GM06990 (cell line): Measurements from ENCODE around the gene CPB2.

Experiments
- DNase-seq: peaks from one replicate; pipeline ENCODE4 v3.0.0-alpha.2; 2011; ENCODE audit not compliant: insufficient read length; ENCODE audit errors: extremely low read depth
- H3K27me3 ChIP-seq: replicated peaks from 2 replicates; pipeline ENCODE4 v1.6.0; 2011; ENCODE audit warnings: low read length; ENCODE audit not compliant: control insufficient read depth, insufficient read depth
- H3K36me3 ChIP-seq: 2 replicates; pipeline ENCODE4 v1.5.1; 2011; ENCODE audit warnings: low read length; ENCODE audit not compliant: control insufficient read depth, insufficient read depth
- H3K4me3 ChIP-seq: replicated peaks from 2 replicates; pipeline ENCODE4 v1.5.1; 2011; ENCODE audit warnings: low read depth, mild to moderate bottlenecking, control low read depth, low read length
- TF ChIP-seq, protein P1 (sequence below): IDR thresholded peaks from 2 replicates; pipeline ENCODE4 v1.5.1; 2011; ENCODE audit warnings: low read length, control low read depth, mild to moderate bottlenecking, inconsistent platforms; ENCODE audit not compliant: insufficient read depth, poor library complexity, severe bottlenecking

The CPB2 gene

DNA sequence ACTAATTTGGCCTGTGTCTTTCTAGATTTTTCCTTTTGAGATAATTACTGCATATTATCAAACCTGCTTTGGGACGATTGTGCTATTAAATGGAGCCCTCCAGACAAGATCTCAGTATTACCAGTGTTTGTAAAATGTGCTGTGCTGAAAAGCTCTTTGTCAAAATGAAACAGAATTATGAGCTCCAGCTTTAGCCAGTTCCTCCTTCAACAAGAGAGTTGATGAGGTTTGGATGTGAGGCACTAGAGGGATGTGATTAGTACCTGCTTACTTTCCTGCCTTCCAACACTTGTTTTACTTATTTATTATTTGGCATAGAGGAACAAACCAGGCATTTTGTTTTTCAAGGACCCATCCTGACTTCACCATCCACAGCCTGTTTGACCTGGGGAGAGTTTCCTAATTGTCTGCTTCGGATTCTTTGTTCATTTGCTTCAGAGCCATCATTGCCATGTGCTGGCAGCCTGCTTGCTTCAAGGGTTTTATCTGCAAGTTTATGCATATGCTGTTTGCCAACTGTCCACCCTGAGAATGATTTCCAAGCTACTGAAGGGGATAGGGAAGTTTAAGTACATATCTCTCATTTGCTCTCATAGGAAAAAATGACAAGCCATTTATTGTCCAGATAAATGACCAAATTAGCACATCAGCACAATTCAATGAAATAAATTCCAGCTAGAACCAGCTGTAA, 32.9 kb upstream of the CPB2 start:
- Histone ChIP-seq H3K36me3 (peaks cover 31% of the 10 kb centered on the region), H3K27me3 (no peaks in the 10 kb centered on the region), H3K4me3 (no peak overlapping the region)
- DNase-seq = no peak
- TF ChIP-seq, protein P1, sequence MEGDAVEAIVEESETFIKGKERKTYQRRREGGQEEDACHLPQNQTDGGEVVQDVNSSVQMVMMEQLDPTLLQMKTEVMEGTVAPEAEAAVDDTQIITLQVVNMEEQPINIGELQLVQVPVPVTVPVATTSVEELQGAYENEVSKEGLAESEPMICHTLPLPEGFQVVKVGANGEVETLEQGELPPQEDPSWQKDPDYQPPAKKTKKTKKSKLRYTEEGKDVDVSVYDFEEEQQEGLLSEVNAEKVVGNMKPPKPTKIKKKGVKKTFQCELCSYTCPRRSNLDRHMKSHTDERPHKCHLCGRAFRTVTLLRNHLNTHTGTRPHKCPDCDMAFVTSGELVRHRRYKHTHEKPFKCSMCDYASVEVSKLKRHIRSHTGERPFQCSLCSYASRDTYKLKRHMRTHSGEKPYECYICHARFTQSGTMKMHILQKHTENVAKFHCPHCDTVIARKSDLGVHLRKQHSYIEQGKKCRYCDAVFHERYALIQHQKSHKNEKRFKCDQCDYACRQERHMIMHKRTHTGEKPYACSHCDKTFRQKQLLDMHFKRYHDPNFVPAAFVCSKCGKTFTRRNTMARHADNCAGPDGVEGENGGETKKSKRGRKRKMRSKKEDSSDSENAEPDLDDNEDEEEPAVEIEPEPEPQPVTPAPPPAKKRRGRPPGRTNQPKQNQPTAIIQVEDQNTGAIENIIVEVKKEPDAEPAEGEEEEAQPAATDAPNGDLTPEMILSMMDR = no peak

GRCh38 chr13:46136688-46137087, 31.9 kb upstream of the CPB2 start:
- TF ChIP-seq, protein P1 = no peak
- Histone ChIP-seq H3K27me3 (no peaks in the 10 kb centered on the region), H3K4me3 (no peak overlapping the region), H3K36me3 (peaks cover 39% of the 10 kb centered on the region)
- DNase-seq = no peak

DNA sequence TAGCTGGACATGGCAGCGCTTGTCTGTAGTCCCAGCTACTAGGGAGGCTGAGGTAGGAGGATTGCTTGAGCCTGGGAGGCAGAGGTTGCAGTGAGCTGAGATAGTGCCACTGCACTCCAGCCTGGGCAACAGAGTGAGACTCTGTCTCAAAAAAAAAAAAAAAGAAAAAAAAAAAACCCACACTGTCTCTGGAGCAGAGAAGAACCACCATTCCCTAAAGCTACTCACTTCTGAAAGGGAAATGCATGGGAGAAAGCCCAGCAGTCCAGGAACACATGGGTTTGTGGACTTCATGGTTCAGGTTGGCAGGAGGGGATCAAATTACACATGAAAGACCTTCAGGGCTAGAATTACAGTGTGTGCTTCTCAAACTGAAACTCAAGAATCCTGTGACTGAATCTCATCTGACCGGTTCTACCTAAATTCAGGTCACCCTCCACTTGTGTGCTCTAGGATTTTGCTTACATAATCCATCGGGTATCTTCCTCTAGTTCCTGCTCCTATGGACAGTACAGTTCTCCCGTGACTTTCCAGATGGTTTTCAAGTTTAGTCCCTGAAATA, 30.2 kb upstream of the CPB2 start:
- TF ChIP-seq, protein P1 = no peak
- DNase-seq = no peak
- Histone ChIP-seq H3K27me3 (no peaks in the 10 kb centered on the region), H3K36me3 (peaks cover 47% of the 10 kb centered on the region), H3K4me3 (no peak overlapping the region)

- Histone ChIP-seq H3K36me3 (peaks cover 49% of the 10 kb centered on the region), H3K27me3 (no peaks in the 10 kb centered on the region), H3K4me3 (no peak overlapping the region)
- TF ChIP-seq, protein P1 = no peak
- no peak for DNase-seq
Observed at GRCh38 chr13:46134494-46134893, 29.7 kb upstream of the CPB2 start.

- TF ChIP-seq, protein P1 = no peak
- DNase-seq = no peak
- Histone ChIP-seq H3K4me3 (no peak overlapping the region), H3K36me3 (peaks cover 46% of the 10 kb centered on the region), H3K27me3 (no peaks in the 10 kb centered on the region)
Observed at GRCh38 chr13:46132109-46132508, 27.3 kb upstream of the CPB2 start.

- Histone ChIP-seq H3K4me3 (no peak overlapping the region), H3K27me3 (no peaks in the 10 kb centered on the region), H3K36me3 (peaks cover 47% of the 10 kb centered on the region)
- DNase-seq = no peak
- TF ChIP-seq, protein P1 = no peak
Observed at GRCh38 chr13:46131705-46132104, 26.9 kb upstream of the CPB2 start.
